ENCODE measurements around the gene PNMA8A.

DNA sequence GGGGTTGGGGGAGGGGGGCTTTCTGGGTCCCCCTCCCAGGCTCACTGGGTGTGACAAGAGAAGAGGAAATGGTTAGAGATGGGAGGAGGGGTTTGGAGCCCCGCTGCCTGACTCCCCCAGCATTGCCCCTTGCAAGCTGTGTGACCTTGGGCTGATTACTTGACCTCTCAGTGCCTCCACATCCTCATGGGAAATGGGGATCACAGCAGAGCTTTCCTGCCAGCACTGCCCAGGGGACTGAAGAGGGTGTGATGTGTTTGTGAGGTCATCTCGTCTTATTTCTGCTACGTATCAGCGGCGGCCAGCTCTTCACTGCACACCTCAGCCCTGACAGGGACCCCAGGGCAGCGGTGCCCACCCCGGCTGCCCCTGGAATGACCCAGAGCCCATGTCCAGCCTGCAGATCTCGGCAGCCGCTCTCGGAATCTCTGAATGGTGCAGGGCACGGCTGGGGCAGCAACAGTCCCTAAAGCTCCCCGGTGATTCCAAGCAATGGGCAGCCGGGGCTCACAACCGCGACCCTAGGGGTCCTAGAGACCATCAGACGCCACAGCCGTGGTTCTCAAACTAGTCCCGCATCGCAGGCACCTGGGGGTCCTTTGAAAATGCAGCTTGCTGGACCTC lies 15.9 kb upstream of the PNMA8A start:
- TF ChIP-seq, protein P1, sequence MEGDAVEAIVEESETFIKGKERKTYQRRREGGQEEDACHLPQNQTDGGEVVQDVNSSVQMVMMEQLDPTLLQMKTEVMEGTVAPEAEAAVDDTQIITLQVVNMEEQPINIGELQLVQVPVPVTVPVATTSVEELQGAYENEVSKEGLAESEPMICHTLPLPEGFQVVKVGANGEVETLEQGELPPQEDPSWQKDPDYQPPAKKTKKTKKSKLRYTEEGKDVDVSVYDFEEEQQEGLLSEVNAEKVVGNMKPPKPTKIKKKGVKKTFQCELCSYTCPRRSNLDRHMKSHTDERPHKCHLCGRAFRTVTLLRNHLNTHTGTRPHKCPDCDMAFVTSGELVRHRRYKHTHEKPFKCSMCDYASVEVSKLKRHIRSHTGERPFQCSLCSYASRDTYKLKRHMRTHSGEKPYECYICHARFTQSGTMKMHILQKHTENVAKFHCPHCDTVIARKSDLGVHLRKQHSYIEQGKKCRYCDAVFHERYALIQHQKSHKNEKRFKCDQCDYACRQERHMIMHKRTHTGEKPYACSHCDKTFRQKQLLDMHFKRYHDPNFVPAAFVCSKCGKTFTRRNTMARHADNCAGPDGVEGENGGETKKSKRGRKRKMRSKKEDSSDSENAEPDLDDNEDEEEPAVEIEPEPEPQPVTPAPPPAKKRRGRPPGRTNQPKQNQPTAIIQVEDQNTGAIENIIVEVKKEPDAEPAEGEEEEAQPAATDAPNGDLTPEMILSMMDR (IDR thresholded peaks at IDR 0.05; ENCODE audit: control extremely low read depth in 1 of 3, insufficient read depth in 1 of 3, low read depth in 1 of 3, low read length in 3 of 3): no peak
- TF ChIP-seq NRF1 (IDR thresholded peaks at IDR 0.05; ENCODE audit: low read depth, low read length): no peak
- TF ChIP-seq SIN3A (conservative IDR thresholded peaks at IDR 0.05 in 1 of 2, IDR thresholded peaks at IDR 0.05 in 1 of 2; ENCODE audit: low read depth in 1 of 2, low read length in 2 of 2): no peak
- no peak for TF ChIP-seq ATF3 (IDR thresholded peaks at IDR 0.05; ENCODE audit: insufficient read depth, low read depth, low read length)
- no peak for TF ChIP-seq CREB1 (IDR thresholded peaks at IDR 0.05)
- TF ChIP-seq POLR2AphosphoS5 (IDR thresholded peaks at IDR 0.05; ENCODE audit: low read depth, low read length): no peak
- TF ChIP-seq POLR2A (IDR thresholded peaks at IDR 0.05; ENCODE audit: control extremely low read depth in 1 of 2, low read depth in 2 of 2, low read length in 2 of 2): no peak
- TF ChIP-seq SP1 (IDR thresholded peaks at IDR 0.05; ENCODE audit: low read depth, low read length): no peak
- TF ChIP-seq, protein P2, sequence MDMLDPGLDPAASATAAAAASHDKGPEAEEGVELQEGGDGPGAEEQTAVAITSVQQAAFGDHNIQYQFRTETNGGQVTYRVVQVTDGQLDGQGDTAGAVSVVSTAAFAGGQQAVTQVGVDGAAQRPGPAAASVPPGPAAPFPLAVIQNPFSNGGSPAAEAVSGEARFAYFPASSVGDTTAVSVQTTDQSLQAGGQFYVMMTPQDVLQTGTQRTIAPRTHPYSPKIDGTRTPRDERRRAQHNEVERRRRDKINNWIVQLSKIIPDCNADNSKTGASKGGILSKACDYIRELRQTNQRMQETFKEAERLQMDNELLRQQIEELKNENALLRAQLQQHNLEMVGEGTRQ (IDR thresholded peaks at IDR 0.05; ENCODE audit: low read length): no peak

All from H1 (cell line).